ENCODE data around the gene MEIOSIN.

DNA sequence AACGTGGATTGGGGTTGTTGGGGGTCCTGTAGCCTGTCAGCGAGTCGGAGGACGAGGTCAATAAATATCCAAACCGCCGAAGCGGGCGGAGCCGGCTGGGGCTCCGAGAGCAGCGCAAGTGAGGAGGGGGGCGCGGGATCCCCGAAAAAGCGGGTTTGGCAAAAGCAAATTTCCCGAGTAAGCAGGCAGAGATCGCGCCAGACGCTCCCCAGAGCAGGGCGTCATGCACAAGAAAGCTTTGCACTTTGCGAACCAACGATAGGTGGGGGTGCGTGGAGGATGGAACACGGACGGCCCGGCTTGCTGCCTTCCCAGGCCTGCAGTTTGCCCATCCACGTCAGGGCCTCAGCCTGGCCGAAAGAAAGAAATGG, 36.6 kb downstream of the MEIOSIN start:
- no peak for TF ChIP-seq POLR2A (IDR thresholded peaks at IDR 0.05; ENCODE audit: low read depth, low read length)
- no peak for TF ChIP-seq FOS (IDR thresholded peaks at IDR 0.05; ENCODE audit: low read depth, low read length)
- TF ChIP-seq CTCF (conservative IDR thresholded peaks at IDR 0.05; ENCODE audit: low read depth, low read length), result no peak
- TF ChIP-seq BHLHE40 (IDR thresholded peaks at IDR 0.05; ENCODE audit: low read depth, low read length), result no peak
- TF ChIP-seq RAD21 (IDR thresholded peaks at IDR 0.05; ENCODE audit: low read length), result no peak
- no peak for TF ChIP-seq RFX5 (IDR thresholded peaks at IDR 0.05; ENCODE audit: low read depth, low read length)
- TF ChIP-seq CHD1 (IDR thresholded peaks at IDR 0.05; ENCODE audit: low read depth, low read length), result no peak
- TF ChIP-seq, protein P1, sequence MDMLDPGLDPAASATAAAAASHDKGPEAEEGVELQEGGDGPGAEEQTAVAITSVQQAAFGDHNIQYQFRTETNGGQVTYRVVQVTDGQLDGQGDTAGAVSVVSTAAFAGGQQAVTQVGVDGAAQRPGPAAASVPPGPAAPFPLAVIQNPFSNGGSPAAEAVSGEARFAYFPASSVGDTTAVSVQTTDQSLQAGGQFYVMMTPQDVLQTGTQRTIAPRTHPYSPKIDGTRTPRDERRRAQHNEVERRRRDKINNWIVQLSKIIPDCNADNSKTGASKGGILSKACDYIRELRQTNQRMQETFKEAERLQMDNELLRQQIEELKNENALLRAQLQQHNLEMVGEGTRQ (IDR thresholded peaks at IDR 0.05; ENCODE audit: low read depth, low read length), result no peak
